Measurements from ENCODE around the gene SUSD2. TPM values are rescaled to one million over a fixed set of nuclear protein-coding genes. Genes with fewer than 3 reads are reported as not detected.
"Not testable (repeated sequence)": the region's sequence is repeated elsewhere in the genome, so short reads cannot be mapped to it uniquely, and the experiment has no call there.

SUSD2 gene
- total RNA-seq, 1 donor from 2014 or later: 1.4 TPM

DNA sequence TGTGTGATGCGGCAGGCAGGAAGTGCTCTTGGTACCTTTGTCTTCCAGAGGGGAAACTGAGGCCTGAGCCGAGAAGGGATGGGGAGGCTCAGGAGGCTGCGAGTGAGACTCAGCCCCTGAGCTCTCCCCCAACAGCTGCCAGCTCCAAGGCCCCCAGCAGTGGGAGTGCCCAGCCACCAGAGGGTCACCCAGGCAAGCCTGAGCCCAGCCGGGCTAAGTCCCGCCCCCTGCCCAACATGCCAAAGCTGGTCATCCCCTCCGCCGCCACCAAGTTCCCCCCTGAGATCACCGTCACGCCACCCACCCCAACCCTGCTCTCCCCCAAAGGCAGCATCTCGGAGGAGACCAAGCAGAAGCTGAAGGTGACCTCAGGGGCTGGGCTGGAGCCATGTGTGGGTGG lies 3.8 kb upstream of the SUSD2 start:
- no peak for ATAC-seq

DNA sequence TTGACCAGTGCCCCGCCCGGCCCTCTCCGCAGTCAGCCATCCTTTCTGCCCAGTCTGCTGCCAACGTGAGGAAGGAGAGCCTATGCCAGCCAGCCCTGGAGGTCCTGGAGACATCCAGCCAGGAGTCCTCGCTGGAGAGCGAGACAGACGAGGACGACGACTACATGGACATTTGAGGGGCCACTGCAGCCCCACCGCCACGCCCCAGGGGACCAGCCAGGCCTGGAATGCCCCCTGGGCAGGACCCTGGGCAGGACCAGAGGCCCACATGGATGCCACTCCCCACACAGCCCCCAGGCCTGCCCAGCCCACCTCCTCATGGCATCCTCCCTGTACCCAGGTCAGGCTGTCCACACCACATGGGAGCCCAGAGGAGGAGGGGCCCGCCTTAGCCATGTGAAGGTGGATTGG lies 3.3 kb upstream of the SUSD2 start:
- ATAC-seq: no peak

DNA sequence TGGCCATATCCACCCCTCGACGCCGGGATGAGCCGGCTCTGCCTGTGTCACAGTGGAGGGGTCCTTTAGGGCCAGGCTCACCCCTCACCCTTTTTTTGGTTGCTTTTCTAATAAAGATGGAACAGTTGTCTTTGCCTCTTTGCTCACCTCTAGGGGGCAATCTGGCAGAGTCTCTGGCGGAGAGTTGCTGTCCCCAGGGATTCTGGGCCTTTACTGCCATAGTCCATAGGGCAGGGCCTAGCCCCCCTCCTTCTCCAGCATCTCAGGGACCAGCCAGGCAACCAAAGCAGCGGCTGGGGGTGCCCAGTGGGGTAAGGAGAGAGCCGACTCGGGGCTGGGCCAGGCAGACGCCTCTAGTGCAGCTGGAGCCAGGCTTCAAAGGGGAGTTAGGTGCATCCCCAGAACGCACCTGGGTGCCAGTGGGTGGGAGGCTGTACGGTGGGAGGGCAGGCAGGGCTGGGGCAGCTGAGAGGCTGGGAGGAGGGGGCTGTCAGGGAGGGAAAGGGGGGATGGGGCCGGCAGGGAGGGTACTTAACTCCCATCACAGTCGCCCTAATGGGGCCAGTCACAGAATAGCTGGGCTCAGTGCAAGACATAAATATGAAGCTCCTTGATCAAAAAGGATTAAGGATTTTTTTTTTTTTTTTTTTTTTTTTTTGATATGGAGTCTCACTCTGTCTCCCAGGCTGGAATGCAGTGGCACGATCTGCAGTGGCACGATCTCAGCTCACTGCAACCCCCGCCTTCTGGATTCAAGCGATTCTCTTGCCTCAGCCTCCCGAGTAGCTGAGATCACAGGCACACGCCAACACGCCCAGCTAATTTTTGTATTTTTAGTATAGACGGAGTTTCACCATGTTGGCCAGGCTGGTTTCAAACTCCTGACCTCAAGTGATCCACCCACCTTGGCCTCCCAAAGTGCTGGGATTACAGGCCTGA lies 2.5 kb upstream of the SUSD2 start:
- ATAC-seq: no peak

DNA sequence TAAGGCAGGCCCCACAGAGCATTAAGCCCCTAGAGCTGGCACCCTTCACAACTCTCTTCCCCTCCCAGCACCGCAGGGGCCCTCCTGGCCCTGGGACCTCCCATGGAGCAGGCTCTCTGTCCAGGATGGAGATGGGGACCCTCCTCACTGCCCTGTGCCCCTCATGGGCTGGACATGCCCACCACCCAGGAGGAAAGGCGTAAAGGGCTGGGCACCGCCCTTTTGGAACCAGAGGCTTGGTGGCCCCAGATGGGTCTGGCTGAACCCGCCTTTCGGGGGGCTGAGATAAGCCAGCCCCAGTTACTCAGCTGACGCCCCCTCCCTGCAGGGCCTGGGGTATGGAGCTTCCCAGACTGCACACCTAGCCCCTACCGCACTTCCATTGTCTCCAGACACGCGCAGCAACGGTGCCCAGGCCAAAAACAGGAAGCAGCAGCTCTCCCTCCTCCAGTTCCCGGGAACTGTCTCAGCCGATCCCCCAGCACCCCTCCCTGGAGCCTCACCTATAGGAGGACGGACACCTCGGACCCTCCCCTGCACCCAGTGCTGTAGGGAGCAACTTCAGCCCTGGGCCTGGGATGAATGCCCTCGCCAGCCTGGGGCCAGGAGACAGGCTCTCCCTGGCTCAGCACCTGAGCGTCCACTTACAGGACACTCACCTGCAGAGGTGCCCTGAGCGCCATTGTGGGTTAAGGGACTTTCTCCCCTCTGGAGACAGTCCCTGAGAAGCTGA lies 1.6 kb upstream of the SUSD2 start:
- no peak for ATAC-seq

DNA sequence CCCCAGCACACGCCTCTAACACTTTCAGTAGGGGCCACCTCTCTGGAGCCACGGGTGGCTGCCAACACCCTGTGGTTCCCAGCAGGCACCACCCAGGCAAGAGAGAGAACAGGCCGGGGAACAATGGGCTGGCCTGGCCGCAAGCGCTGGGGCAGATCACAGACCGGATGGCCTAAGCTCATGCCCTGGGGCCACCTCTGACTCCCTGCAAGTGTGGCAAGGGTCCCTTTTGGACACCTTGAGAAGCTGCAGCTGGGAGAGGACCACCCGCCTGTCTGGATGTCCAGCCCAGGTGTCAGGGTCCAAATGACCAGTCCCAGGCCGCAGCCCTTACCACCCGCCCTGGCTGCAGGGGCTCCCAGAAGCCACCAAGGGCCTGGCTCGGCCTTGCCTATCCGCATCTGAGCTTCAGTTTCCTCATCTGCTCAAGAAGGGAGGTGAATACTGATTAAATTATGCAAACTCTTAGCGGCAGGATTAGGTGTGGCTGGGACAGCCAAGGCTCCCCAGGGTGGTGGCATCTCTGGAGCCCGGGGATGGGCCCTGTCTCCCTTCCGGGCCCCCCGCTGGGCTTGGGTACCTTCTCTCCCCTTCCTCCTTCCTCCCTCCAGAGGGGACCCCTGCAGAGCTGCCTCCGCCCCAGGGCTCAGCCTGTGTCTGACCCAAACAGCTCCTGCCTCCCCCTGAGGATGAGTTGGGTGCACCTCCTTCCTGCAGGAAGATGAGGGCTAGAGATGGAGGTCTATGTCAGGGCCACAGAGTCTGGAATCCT lies 785 bp upstream of the SUSD2 start:
- peak; percentile 2 for ATAC-seq

DNA sequence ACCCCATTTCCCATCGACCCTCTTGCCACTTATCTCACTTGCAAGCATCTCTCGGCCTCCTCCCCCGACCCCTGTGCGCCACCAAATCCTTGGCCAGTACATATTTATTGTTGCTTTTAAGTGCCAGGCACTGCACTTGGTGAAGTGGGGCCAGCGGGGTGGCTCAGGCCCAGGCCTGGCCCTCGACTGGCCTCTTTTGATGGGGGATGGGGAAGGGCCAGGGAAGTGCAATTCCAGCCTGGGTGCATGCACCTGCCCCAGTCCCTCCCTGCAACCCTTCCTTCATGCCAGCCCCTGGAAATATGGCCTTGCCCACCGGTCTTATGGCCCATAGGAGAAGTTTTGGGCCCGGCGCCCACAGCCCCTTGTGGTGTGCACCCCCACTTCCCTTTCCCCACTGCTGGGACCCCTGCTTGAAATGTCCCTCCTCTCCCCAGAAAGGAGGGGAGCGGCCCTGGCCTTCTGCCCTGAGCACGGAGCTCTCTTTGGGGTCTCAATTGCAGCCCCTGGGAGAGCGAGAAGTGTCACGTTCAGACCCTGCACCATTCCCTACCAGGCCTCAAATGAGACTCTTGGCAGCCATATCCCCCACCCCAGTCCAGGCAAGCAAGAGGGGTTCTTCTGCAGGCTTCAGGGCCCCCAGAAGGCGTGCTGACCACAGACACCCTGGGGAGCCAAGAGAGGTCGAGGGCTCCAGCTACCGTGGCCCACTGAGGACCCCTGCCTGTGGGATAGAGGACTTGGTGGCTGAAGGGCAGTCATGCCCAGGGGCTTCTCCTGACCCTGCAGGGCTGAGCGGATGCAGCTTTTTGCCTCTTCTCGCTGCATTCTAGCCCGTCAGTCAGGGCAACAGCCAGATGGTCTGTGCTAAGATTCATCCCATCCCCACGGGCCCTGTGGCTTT lies 961 bp downstream of the SUSD2 start:
- no peak for ATAC-seq

DNA sequence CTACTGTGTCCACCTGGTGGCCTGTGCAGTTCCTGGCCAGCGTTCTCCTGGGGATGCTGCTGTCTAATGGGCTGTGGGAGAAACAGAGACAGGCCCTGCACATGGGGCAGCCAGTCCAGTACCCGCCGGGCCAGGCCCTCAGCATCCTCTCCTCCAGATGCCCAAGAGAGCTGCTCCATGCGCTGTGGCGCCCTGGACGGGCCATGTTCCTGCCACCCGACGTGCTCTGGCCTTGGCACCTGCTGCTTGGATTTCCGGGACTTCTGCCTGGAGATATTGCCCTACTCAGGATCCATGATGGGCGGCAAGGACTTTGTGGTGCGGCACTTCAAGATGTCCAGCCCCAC lies 1.6 kb downstream of the SUSD2 start:
- not testable (repeated sequence) for ATAC-seq

DNA sequence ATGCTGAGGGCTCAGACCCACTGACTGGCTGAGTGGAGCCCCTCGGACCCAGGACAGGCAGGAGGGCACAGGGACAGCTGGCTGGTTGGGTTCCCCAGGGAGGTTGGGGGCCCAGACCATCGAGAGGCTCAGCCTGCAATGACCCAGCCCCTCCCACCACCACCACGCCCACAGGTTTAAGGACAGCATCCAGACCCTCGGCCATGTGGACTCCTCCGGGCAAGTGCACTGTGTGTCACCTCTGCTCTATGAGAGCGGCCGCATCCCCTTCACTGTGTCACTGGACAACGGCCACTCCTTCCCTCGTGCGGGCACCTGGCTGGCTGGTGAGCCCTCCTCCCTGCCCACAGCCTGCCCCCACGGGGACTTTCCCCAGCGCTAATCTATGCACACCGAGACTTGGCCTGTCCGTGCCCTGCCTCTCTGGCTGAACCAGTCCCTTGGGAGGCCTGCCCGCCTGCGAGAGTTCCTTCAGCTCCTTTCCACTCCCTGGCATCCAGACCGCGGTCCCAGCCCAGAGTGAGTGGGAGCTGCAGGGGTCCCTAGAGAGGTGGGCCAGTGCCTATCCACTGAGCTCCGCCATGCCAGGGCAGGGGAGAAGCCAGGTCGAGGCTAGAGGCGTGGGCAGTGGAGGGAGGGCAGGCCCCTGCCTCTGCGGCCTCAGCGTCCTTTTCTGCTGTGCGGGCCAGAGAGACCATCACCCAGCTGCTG lies 2.2 kb downstream of the SUSD2 start:
- peak; percentile 65 for ATAC-seq

DNA sequence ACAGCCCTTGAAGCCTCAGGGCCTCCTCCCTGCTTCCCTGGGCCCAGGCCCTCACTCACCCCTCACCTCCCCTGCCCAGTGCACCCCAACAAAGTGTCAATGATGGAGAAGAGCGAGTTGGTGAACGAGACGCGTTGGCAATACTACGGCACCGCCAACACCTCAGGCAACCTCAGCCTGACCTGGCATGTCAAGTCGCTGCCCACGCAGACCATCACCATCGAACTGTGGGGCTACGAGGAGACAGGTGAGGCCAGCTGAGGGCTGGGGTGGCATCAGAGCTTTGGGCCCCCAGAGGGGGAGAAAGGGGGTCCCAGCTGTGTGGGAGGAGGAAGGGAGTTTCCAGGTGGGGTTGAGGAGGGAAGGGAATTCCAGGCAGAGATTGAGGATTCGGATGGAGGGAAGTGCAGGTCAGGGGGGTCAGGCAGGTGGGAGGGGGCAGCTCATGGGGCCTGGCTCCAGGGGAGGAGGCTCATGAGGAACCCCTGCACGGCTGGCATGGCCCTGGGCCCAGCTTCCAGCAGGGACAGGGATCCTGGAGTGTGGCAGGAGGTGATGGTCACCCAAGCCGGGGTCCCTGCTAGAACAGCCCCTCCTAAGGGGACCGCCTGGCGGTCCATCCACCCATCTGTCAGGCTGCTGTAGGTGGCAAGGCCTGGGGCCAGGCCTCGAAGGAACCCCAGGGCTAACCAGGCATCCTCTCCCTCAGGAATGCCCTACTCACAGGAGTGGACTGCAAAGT lies 2.9 kb downstream of the SUSD2 start:
- no peak for ATAC-seq

DNA sequence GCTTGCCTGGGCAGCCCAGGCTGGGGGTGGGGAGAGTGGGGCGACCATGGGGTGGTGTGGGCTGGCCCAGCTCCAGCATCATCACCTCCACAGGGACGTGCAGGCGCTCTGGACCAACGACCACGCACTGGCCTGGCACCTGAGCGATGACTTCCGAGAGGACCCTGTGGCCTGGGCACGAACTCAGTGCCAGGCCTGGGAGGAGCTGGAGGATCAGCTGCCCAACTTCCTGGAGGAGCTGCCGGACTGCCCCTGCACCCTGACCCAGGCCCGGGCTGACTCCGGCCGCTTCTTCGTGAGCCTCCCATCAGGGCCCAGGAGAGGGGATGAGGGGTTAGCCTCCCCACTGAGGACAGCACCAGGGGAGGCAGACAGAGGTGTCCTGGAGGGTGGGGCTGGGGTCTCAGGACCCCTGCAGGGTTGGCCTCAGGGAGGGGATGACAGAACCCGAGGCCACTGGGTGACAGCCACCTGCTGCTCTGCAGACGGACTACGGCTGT lies 3.8 kb downstream of the SUSD2 start:
- ATAC-seq: no peak

DNA sequence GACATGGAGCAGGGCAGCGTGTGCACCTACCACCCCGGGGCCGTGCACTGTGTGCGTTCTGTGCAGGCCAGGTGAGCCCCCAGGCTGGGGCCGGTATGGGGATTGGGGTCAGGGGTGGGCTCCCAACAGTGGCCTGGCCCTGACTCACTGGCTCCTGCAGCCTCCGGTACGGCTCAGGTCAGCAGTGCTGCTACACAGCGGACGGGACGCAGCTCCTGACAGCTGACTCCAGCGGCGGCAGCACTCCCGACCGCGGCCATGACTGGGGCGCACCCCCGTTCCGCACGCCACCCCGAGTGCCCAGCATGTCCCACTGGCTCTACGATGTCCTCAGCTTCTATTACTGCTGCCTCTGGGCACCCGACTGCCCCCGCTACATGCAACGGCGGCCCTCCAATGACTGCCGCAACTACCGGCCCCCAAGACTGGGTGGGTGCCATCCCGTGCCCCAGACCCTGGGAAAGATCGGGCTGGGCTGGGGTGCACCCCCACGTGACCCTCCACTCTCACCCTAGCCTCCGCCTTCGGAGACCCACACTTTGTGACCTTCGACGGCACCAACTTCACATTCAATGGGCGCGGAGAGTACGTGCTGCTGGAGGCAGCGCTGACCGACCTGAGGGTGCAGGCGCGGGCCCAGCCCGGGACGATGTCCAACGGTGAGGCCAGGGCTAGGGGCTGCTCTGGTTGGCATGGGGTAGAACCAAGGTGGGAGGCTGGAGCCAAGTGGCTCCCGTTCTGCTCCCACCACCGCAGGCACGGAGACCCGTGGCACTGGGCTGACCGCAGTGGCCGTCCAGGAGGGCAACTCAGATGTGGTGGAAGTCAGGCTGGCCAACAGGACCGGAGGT lies 4.4 kb downstream of the SUSD2 start:
- ATAC-seq: no peak

DNA sequence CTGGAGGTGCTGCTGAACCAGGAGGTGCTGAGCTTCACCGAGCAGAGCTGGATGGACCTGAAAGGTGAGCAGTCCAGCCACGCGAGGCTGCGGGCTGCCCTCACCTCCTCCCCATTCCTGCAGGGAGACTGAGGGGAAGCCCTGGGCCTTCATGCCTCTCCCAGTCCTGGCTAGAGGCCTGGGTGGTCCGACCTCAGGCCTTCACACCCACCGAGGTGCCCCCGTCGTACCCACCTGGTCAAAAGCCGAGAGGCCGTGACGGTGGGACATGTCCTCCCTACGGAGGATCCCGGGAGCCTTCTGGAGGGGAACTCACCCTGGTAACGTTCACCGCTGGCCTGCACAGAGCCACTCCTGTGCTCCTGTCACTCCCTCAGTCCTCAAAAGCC lies 5.1 kb downstream of the SUSD2 start:
- ATAC-seq: no peak

DNA sequence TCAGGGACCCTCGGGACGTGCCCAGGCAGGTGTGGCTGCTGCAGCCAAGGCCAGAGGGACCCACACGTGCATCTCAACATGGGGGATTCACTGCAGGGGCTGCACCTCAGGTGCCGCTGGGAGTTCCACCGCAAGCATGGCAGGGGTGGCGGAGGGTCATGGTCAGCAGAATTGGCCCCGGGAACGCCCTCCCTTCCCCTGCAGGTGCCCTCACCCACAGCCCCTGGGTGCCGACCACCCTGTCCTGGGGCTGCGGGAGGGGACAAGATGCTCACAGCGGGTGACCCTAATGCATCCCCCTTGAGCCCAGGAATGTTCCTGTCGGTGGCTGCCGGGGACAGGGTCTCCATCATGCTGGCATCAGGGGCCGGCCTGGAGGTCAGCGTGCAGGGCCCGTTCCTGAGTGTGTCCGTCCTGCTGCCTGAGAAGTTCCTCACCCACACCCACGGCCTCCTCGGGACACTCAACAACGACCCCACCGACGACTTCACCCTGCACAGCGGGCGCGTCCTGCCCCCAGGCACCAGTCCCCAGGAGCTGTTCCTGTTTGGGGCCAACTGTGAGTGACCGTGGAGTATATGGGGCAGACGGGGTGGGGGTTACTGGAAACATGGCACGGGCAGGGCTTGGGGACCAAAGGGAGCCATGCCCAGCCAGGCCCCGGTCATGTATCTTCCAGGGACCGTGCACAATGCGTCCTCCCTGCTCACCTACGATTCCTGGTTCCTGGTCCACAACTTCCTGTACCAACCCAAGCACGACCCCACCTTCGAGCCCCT lies 5.8 kb downstream of the SUSD2 start:
- ATAC-seq: no peak

DNA sequence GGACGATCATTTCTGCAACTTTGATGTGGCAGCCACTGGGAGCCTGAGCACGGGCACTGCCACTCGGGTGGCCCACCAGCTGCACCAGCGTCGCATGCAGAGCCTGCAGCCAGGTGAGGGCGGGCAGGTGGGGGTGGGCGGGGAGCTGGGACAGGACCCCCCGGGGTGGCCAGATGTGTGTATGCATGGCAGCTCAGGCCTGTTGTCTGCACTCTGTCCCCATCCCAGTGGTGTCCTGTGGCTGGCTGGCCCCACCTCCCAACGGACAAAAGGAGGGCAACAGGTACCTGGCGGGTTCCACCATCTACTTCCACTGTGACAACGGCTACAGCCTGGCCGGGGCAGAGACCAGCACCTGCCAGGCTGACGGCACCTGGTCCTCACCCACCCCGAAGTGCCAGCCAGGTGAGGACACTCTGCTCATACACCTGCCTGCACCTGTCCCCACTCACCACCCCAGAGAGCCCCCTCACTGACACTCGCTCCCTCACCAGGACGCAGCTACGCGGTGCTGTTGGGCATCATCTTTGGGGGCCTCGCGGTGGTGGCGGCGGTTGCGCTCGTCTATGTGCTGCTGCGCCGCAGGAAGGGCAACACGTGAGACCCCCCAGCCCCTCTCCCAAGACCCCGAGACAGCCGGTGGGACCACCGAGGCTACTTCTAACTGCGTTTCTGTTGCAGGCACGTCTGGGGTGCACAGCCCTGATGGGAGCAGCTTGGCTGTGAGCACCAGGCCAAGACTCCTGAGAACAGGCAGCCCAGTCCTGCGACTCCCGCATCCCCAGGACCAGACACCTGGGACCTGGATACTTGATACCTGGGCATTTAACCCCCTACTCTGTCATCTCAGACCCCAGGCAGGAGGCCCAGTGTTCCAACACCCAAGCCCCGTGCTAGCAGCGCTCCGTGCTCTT lies 6.7 kb downstream of the SUSD2 start:
- no peak for ATAC-seq

DNA sequence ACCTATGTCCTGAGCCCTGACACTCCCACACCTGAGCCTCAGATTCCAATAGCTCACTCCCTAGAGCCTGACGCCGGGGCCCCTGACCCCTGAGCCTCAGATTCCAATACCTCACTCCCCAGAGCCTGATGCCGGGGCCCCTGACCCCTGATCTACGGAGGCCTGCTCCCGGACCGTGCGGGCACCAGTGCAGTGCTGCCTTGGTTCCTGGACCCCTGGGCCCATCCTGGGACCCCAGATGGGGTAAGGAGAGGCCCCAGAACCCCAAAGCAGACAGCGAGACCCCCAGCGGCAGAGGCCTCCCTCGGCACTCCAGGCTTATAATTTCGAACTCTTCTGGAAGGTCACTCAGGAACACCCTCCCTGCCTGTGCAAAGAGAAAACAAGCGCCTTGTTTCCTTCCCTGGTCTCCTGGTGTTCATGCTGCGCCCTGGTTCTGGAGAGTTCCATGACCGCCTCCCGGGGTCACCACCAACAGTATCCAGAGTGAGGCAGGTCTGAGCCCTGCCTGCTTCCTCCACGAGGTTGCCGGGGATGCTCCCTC lies 7.5 kb downstream of the SUSD2 start:
- no peak for ATAC-seq

DNA sequence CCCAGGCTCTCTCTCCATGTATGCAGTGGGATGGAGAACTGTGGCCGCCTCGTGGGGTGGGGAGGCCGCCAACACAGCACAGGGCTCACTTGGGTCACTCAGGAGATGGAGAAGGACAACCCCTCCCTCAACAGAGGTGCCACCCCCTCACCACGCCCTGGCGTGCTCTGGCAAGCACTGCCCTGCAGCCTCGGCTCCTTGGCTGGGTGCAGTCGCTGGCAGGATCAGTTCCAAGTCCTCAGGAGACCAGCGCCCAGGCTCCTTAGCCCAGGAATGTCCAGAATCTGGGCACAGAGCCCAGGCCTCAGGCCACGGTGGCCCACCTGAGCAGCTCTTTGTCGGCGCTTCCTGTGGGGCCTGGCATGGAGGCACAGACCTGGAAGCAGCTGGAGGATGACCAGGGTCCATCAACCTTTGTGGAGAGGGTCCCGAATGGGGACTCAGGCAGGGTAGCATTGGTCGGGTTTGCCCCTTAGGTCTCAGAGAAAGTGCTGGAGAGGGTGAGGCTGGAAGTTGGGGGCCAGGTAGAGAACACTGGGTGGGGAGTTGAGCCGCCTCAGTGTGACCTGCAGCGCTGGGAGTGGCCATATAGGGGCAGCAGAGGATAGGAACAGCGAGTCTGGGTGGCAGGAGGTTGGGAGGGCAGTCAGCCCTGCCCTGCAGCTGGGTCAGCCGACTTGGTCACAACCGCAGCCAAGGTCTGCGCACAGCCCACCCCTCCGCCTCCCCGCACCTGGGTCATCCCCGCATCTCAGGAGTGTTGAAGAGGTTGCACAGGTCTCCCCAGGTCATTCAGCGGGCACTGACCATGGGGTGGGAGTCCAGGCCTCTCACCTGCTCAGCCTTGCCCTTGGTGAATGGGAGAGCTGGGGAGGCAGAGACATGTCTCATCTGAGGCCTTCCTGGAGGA lies 8.2 kb downstream of the SUSD2 start:
- peak; percentile 80 for ATAC-seq
